Subcutaneous adipose tissue (tissue), 4 donors: ENCODE data around the gene NELL1. TPM values are rescaled to one million over a fixed set of nuclear protein-coding genes. Genes with fewer than 3 reads are reported as not detected.

Source experiments
- CTCF ChIP-seq: fragments of 450-650 bp; IDR thresholded peaks from one replicate; pipeline ENCODE4 v1.5.1; 2016; ENCODE audit warnings: low read depth, mild to moderate bottlenecking, control low read depth, antibody characterized with exemption, moderate library complexity
- total RNA-seq, 4 donors: library from RNA; depleted of rRNA; stranded (reverse); fragments of >200 nt; gene quantifications; one replicate each; pipeline ENCODE4 v1.1.0, GENCODE V29; 2016

Gene NELL1
- total RNA-seq, 4 donors from 2014 or later = not detected

- TF ChIP-seq CTCF = no peak
Observed at GRCh38 chr11:20835561-20835960, 166.2 kb downstream of the NELL1 start.

- TF ChIP-seq CTCF = no peak
Observed at GRCh38 chr11:20839231-20839630, 169.8 kb downstream of the NELL1 start.

- TF ChIP-seq CTCF = no peak
Observed at GRCh38 chr11:20840341-20840740, 171.0 kb downstream of the NELL1 start.

GRCh38 chr11:20844216-20844615, 174.8 kb downstream of the NELL1 start:
- TF ChIP-seq CTCF = no peak

- TF ChIP-seq CTCF = no peak
Observed at GRCh38 chr11:20844630-20845029, 175.2 kb downstream of the NELL1 start.

GRCh38 chr11:20854215-20854955, 185.0 kb downstream of the NELL1 start:
- no peak for TF ChIP-seq CTCF

GRCh38 chr11:20861322-20861721, 191.9 kb downstream of the NELL1 start:
- TF ChIP-seq CTCF = no peak
